HG02870 (cell line): ENCODE measurements around the gene PANX2.
"Not testable (repeated sequence)": the region's sequence is repeated elsewhere in the genome, so short reads cannot be mapped to it uniquely, and the experiment has no call there.

Experiments used
- ATAC-seq: cut with Tn5 transposase; IDR thresholded peaks from one replicate; pipeline ENCODE4 v1.9.1; 2021; ENCODE audit warnings: mild to moderate bottlenecking, moderate library complexity; ENCODE audit not compliant: unreplicated experiment

Gene PANX2

DNA sequence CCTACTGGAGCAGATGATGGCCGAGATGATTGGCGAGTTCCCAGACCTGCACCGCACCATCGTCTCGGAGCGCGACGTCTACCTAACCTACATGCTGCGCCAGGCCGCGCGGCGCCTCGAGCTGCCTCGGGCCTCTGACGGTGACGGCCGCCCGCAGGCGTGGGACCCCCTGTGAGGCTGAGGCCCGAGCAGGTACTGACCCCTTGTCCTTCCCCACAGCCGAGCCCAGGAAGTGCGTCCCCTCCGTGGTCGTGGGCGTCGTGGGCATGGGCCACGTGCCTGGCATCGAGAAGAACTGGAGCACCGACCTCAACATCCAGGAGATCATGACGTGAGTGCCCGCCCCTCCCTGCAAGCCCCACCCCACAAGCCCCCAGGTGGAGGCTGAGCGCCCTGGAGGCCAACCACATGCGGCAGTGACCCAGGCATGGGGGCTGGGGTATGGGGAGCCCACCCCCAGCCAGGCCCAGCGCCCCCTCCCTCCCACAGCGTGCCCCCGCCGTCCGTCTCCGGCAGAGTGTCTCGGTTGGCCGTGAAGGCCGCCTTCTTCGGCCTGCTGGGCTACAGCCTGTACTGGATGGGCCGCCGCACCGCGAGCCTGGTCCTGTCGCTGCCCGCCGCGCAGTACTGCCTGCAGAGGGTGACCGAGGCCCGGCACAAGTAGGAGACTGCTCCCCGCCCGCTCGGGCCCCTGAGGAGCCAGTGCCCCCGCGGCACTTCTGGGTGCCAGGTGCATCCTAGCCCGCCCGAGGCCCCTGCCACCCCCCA lies 27.5 kb downstream of the PANX2 start:
- no peak for ATAC-seq

DNA sequence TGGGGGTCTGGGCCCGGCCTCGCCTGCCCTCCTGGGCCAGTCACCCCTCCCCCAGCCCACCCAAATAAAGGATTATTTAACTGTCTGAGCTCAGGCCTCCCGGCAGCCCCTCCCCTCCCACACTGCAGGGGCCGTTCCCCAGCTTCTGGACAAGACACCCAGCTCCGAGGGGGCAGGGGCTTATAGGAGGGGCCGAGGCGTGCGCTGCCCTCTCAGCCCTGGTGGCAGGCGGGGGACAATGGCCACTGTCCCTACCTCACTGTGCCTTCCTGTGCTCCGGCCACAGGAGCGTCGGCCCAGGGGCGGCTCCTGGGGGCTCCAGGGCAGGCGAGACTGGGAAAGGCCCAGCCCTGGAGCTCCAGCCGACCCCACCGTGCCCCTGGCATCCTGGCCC lies 28.1 kb downstream of the PANX2 start:
- no peak for ATAC-seq

DNA sequence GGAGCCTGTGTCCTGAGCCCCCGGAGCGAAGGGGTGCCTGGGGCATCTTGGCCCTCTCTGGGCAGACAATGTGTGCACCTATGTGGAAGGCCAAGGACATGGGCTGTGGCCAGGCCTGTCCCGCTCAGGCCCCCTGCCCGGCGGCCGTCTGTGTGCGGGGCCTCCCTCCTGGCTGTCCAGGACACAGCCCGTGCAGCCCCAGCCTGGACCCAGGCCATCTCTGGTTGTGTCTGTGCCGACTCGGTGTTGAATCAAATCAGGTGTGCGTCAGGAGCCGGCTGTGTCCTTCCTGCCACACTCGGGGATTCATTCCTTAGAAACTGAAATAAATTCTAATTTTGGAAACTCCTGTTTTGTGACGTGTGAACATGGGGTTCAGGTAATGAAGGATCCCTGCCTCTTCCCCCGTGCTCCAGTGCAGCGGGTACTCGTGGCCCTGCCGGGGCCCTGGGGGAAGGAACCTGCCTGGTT lies 28.8 kb downstream of the PANX2 start:
- ATAC-seq: no peak

DNA sequence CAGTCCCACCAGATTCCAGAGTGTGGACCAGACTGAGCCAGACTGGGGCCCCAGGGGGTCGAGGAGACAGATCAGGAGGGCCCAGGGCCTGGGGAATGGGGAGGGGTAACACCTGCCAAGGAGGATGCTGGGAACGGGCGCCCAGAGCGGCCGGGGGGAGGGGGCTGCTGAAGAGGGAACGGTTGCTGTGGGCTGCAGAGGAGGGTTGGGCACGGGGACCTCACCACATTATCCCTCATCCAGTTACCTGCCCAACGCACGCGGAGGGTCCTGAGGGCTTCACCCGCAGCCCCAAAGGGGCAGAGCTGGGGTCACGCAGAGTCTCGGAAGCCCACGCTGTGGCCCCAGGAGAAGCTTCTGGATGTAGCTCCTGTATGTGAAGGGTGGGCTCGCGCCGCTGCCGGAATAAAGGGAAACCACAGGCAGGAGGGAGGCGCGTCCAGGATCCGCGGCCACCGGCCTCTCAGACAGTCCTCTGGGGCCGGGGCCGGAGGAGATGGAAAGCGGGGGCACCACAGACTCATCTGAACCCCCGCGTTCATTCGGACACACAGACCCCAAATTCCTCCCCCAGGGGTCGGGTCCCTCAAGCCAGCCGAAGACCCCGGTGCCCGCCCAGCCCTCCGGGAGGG lies 29.4 kb downstream of the PANX2 start:
- ATAC-seq: no peak

DNA sequence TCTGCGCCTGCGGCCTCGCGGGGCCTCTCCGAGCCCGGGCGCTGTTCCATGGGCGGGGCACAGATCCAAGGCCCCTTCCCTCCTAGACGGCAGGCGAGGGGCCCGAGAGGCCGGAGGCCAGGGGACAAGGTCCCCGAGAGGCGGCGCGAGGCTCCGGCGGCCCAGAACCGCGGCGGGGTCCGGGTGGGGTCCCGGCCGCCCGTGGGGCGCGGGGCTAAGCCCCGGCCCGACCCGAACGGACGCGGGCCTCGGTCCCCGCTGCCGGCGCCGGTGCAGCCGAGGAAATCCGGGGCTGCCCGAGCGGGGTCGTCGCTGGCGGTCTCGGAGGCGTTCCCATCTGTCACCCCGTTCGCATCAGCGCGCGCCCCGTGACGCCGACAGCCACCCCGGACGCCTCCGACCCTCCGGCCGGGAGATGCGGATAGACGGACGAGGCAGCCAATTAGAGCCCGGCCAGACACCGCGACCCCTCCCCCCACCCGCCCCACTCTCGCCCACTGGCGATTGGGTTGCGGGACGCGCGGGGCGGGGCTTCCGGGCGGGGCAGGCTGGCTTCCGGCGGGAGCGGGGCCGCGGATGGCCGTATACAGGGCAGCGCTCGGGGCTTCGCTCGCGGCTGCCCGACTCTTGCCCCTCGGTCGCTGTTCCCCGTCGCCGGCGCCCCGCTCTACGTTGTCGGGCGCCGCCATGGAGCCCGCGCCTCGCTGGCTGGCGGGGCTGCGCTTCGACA lies 30.1 kb downstream of the PANX2 start, which contains the start of gene SELENOO:
TSS of gene SELENOO (plus strand) at position 551 of the 730 bp plus-strand sequence. CDS start at position 577, 26 bp downstream.
- peak; percentile 68 for ATAC-seq

DNA sequence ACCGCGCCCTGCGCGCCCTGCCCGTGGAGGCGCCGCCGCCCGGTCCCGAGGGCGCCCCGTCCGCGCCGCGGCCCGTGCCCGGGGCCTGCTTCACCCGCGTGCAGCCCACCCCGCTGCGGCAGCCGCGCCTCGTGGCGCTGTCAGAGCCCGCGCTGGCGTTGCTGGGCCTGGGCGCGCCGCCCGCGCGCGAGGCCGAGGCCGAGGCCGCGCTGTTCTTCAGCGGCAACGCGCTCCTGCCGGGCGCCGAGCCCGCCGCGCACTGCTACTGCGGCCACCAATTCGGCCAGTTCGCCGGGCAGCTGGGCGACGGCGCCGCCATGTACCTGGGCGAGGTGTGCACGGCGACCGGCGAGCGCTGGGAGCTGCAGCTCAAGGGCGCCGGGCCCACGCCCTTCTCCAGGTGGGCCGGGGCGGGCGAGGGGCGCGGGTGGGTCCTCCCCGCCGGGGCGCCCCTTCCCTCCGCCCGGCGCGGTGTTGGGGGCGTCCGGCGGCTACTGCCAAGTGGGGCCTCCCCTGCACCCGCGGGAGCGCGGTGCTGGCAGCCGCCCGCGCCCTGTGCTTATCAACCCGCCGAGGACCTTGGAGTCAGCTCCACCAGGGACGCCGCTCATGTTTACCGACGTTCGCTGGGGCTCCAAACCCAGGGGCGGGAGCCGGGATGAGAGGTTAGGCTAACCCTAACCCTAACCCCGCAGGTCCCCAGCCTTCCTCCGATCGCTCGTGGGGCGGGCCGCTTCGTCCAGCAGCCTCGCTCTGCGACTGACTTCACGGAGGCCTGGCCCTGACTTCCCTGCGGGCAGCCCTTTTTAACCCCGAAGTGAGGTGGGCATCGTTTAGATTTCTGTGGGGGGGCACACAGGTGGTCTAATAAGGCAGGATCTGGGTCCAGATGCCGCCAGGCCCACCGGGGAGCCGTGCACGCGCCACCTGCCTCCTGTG lies 30.9 kb downstream of the PANX2 start:
- ATAC-seq: peak; percentile 12

DNA sequence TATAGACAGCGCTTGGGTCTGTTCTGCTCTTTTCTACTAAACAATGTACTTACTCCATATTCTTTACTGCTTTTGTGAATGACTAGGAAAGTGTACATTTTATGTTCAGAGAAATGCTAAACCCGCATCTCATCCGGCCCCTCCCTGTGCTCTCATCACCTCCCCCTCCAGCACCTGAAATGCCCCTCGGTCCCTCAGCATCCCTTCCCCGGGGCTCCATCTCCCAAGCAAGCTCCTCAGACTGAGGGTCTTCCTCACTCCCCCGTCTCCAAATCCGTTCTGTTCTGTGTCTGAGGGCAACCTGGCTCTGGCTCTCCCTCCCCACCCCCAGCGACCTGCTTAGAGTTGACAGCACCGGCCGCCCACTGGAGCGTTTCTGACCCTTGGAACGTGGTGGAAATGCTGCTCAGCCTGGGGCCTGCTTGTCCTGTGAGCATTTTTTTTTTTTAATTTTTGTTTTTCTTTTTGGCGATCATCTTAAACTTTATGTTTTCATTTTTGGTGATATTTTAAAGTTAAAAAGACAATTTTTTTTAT lies 31.7 kb downstream of the PANX2 start:
- ATAC-seq: no peak

DNA sequence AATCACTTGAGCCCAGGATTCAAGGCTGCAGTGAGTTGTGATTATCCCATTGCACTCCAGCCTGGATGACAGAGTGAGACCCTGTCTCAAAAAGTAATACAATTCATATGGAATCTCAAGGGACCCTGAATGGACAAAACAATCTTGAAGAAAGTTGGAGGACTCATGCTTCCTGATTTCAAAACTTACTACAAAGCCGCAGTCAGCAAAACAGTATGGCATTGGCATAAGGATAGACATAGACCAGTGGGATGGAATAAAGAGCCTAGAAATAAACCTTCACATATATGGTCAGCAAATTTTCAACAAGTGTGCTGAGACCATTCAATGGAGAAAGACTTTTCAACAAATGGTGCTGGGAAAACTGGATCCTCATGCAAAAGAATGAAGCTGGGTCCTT lies 32.8 kb downstream of the PANX2 start:
- no peak for ATAC-seq

DNA sequence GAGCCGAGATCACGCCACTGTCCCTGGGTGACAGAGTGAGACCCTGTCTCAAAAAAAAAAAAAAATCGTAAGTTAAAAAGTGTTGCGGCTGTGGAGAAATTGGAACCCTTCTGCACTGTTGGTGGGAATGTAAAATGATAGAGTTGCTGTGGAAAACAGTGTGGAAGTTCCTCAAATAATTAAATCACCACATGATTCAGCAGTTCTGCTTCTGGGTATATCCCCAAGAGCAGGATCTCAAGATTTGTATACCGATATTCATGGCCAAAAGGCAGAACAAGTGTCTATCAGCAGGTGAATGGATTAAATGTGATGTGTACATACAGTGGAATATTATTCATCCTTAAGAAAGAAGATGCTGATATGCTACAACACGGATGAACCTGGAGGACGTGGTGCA lies 34.0 kb downstream of the PANX2 start:
- ATAC-seq: no peak

DNA sequence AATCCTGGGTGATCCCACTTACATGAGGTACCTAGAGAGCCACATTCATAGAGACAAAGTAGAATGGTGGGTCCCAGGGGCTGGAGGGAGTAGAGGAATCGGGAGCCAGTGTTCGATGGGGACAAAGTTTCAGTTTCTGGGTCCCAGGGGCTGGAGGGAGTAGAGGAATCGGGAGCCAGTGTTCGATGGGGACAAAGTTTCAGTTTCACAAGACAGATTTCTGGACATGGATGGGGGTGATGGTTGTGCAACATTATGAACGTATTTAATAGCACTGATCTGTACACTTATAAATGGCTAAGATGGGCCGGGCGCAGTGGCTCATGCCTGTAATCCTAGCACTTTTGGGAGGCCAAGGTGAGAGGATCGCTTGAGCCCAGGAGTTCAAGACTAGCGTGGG lies 34.5 kb downstream of the PANX2 start:
- ATAC-seq: not testable (repeated sequence)

DNA sequence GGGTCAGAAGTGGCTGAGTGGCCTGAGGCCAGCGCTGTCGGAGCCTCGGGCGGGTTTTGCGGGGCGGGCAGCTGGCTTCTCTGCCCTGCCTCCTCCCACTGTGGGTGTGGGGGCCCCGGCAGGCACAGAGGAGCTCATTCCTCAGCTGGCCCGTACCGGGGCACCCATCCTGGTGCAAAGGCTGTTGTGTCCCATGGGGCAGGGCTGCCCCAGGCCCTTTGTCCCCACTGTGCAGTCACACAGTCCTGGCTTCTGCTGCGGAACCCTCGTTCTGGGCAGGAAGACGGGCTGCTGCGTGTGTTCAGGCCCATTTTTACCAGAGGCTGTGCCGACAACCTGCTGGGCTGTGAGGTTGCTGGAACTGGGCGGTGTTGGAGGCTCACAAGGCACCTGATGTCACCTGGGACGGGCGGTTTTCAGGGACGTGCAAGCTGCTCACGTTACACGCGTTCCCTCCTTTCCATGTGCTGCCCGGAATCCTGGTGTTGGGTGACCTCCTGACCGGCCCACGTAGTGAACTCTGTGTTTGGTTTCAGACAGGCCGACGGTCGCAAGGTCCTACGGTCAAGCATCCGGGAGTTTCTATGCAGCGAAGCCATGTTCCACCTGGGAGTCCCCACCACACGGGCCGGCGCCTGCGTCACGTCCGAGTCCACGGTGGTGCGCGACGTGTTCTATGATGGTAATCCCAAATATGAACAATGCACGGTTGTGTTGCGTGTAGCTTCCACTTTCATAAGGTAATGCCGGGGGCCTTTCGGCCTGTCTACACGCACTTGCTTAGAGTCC lies 35.4 kb downstream of the PANX2 start:
- no peak for ATAC-seq

DNA sequence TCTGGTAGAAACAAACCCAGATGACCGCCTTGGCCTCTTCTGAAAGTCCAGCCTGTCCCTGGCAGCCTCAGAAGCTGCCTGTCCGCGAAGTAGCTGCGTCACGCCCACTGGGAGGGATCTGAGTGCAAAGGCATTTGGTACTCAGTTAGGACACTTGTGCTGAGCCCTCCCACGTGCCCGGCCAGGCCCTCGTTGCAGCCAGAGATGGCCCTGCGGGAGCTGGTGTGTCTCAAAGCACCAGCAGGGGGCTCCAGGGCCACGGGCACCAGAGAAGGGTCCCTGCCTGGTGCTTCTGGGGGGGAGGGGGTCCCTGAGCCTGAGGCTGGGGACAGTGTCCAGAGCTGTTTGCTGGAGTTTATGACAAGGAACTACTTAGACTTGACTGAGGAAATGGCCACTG lies 36.1 kb downstream of the PANX2 start:
- no peak for ATAC-seq

DNA sequence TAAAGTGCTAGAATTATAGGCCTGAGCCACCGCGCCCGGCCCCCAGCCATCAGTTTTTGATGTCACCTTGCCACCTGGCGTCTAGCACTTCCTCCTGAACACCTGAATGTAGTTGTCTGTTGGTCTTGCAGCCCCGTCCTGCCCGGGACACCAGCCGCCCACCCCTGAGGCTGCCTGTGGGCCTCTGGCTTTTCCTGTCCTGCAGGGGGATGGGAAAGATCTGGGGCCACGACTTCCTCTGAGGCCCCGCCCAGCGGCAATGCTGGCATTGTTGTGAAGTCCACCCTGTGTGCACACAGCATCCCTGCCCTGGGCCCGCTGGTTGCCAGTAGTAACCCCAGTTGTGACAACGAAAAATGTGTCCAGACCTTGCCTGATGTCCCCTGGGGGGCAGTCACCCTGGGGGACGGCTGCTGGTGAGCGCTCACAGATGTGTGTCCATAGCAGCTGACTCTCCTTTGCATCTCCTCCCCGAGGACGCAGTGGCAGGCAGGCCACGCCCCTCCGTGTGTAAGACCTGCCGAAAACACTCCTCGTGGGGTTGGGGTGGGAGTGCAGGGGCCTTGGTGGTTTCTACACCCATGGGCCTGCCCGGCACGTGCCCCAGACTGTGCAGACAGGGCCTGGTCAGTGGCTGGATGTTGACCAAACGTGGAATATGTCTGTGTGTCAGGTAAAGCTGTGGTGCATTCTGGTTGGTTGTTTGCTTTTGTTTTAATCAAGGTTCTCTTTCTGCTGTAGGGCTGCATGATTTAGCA lies 37.0 kb downstream of the PANX2 start:
- ATAC-seq: no peak

DNA sequence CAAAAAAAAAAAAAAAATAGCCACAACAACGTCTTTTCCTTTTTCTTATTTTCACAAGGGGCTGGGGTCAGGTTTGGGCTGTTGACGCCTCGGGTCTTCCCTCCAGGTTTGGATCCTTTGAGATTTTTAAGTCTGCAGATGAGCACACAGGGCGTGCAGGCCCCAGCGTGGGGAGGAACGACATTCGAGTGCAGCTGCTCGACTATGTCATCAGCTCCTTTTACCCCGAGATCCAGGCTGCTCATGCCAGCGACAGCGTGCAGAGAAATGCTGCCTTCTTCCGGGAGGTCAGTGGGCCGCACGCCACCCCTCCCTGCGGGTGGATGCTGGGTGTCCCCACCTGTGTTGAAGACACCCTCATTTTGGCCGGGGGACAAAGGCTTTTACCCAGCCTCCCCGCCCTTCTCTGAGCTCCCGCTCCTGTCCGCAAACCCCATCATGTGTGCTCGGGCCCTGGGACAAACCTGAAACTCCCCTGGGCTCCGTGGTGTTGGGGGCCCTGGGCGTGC lies 38.0 kb downstream of the PANX2 start:
- ATAC-seq: no peak

DNA sequence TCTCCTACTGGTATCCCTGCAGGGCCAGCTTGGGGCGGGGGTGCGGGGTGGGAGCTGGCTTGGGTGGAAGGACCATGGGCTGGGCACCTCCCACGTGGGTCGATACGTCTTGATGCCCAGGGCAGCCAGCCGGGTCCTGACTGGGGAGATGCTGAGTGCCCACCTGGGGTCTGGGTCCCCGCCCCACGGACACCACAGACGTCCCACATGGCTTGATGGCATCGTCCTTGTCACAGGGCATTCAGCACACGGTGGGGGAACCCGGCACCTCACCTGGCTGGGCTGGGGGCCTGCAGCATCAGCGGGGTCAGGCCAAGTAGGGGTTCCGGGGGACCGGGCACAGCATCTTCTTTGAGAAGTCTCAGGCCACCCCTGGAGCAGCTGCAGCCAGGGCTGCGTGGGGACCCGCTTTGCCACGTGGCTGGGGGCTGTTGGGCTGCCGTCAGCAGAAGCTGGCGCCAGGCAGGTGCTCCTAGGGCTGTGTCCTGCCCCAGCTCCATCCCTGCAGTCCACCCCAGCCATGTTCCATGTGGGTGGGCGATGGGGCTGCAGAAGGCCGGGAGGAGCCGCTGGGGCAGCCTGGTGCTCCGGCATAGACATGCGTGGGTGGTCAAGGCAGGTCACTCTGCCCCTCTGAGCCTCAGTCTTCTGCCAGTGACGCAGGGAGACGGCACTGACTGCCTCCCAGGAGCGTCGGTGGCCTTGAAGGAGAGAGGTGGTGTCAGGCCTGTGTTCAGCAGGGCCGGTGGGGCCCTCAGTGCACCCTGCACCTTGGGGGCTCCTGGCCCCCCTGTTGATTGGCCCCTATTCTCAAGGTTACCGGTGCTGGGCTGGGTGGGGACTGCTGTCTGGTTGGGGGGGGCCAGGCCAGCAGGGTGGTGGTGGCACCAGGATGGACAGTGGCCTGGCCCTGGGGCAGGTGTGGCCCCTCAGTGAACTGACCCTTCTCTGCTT lies 38.7 kb downstream of the PANX2 start:
- ATAC-seq: no peak

DNA sequence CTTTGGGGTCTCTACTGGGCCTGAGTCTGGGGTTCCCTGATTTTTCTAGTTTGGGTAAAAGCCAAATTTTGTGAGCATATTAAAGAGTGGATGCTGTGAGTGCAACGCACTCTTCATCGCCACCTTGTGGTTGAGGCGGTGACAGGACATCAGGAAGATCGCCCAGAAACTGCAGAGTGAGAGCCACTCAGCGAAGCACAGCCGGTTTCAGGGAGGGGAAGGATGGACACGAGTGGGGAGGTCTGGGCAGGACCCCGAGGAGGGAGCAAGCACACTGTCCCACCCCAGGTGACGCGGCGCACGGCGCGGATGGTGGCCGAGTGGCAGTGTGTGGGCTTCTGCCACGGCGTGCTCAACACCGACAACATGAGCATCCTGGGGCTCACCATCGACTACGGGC lies 39.4 kb downstream of the PANX2 start:
- no peak for ATAC-seq

DNA sequence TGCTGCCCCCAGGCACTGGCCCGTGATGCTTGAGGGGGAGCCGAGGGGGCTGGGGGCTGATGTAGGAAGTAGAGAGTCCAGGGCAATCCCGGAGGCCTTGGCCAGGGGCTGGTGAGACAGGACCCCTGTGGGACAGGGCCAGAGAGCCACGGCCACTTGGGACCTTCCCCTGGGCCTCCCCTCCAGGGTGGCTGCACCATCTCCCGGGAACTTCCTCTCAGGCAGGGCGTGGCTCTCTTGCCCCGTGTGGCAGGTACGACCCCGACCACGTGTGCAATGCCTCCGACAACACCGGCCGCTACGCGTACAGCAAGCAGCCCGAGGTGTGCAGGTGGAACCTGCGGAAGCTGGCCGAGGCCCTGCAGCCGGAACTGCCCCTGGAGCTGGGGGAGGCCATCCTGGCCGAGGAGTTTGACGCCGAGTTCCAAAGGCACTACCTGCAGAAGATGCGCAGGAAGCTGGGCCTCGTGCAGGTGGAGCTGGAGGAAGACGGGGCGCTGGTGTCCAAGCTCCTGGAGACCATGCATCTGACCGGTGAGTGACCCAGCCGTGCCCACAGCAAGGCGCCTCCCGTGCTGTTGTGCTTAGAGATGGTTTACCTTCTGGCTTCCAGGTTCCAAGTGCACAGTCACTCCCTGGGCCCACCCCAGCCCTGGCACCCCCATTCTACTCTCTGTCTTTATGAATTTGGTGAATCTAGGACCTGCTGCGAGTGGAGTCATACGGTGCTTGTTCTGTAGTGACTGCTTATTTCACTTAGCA lies 40.0 kb downstream of the PANX2 start:
- no peak for ATAC-seq
